ENCODE results near the gene SGCA. TPM values are rescaled to one million over a fixed set of nuclear protein-coding genes. Genes with fewer than 3 reads are reported as not detected.
A peak's percentile ranks its signal among the peaks of the same experiment; 100 is the strongest.

The SGCA gene
- total RNA-seq, 4 donors from 2014 or later: 1.8 to 7.8 (median 4.9) TPM

GRCh38 chr17:50175035-50175807, 9.4 kb downstream of the SGCA start:
- H3K27ac ChIP-seq: peak overlapping the region; percentile 2 to 89 (median 70)
- H3K36me3 ChIP-seq: peaks cover 0 to 12% (median 0%) of the 10 kb centered on the region in 3 donors
- DNase-seq (ENCODE audit: low spot score in 2 of 2): no peak
- H3K4me3 ChIP-seq: no peak overlapping the region
- TF ChIP-seq EP300 (IDR thresholded peaks at IDR 0.05) (no peak), POLR2A (IDR thresholded peaks at IDR 0.05) (no peak)
- TF ChIP-seq, protein P1, sequence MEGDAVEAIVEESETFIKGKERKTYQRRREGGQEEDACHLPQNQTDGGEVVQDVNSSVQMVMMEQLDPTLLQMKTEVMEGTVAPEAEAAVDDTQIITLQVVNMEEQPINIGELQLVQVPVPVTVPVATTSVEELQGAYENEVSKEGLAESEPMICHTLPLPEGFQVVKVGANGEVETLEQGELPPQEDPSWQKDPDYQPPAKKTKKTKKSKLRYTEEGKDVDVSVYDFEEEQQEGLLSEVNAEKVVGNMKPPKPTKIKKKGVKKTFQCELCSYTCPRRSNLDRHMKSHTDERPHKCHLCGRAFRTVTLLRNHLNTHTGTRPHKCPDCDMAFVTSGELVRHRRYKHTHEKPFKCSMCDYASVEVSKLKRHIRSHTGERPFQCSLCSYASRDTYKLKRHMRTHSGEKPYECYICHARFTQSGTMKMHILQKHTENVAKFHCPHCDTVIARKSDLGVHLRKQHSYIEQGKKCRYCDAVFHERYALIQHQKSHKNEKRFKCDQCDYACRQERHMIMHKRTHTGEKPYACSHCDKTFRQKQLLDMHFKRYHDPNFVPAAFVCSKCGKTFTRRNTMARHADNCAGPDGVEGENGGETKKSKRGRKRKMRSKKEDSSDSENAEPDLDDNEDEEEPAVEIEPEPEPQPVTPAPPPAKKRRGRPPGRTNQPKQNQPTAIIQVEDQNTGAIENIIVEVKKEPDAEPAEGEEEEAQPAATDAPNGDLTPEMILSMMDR (IDR thresholded peaks at IDR 0.05): no peak
- H3K4me1 ChIP-seq: peaks cover 0 to 67% (median 23%) of the 10 kb centered on the region in 4 donors
- no peaks in the 10 kb centered on the region for H3K27me3 ChIP-seq
- 84 to 87% methylated on average over 11 to 15 of the region's 16 CpGs for WGBS, 2 donors
- H3K9me3 ChIP-seq: no peaks in the 10 kb centered on the region

GRCh38 chr17:50176559-50177357, 11.0 kb downstream of the SGCA start:
- no peak overlapping the region for H3K4me3 ChIP-seq
- H3K27ac ChIP-seq: peak overlapping the region; percentile 33 to 89 (median 78)
- peaks cover 0 to 2% (median 0%) of the 10 kb centered on the region in 3 donors for H3K36me3 ChIP-seq
- no peak for TF ChIP-seq EP300 (IDR thresholded peaks at IDR 0.05)
- TF ChIP-seq, protein P1 (IDR thresholded peaks at IDR 0.05): peak in 1 of 5 experiments; percentile 26
- TF ChIP-seq POLR2A (IDR thresholded peaks at IDR 0.05): no peak
- H3K9me3 ChIP-seq: no peaks in the 10 kb centered on the region
- no peak for DNase-seq (ENCODE audit: low spot score in 2 of 2)
- H3K4me1 ChIP-seq: peaks cover 0 to 80% (median 25%) of the 10 kb centered on the region in 4 donors
- H3K27me3 ChIP-seq: no peaks in the 10 kb centered on the region
- WGBS, 2 donors: 72% methylated on average over 20 of the region's 20 CpGs

- Histone ChIP-seq H3K4me1 (peaks cover 0 to 82% (median 26%) of the 10 kb centered on the region in 4 donors), H3K27me3 (no peaks in the 10 kb centered on the region), H3K9me3 (no peaks in the 10 kb centered on the region), H3K4me3 (peak overlapping the region in 1 of 4 donors; percentile 26), H3K27ac (peak overlapping the region; percentile 33 to 89 (median 78)), H3K36me3 (no peaks in the 10 kb centered on the region)
- WGBS, 2 donors: 85 to 86% methylated on average over 10 of the region's 10 CpGs
- TF ChIP-seq EP300 (IDR thresholded peaks at IDR 0.05): no peak
- TF ChIP-seq, protein P1 (IDR thresholded peaks at IDR 0.05): no peak
- no peak for TF ChIP-seq POLR2A (IDR thresholded peaks at IDR 0.05)
- DNase-seq (ENCODE audit: low spot score in 2 of 2): no peak
Observed at GRCh38 chr17:50177476-50177875, 11.7 kb downstream of the SGCA start.

GRCh38 chr17:50177983-50178834, 12.4 kb downstream of the SGCA start:
- Histone ChIP-seq H3K9me3 (no peaks in the 10 kb centered on the region), H3K4me1 (peaks cover 0 to 80% (median 26%) of the 10 kb centered on the region in 4 donors), H3K4me3 (peak overlapping the region in 2 of 4 donors; percentile 0 to 26), H3K36me3 (no peaks in the 10 kb centered on the region), H3K27me3 (no peaks in the 10 kb centered on the region), H3K27ac (peak overlapping the region; percentile 33 to 89 (median 78))
- WGBS, 2 donors: 6 to 10% methylated on average over 19 to 22 of the region's 22 CpGs
- TF ChIP-seq EP300 (IDR thresholded peaks at IDR 0.05): peak in 1 of 2 donors; percentile 75
- peak in 1 of 2 donors; percentile 18 for TF ChIP-seq POLR2A (IDR thresholded peaks at IDR 0.05)
- TF ChIP-seq, protein P1 (IDR thresholded peaks at IDR 0.05): peak; percentile 32 to 58 (median 49)
- peak in 1 of 2 donors; percentile 43 for DNase-seq (ENCODE audit: low spot score in 2 of 2)

All from tibial nerve (tissue), 4 donors.